H1 (cell line): ENCODE measurements around the gene MSANTD3. TPM values are rescaled to one million over a fixed set of nuclear protein-coding genes. Genes with fewer than 3 reads are reported as not detected.

Experiments used
- CTCF ChIA-PET: fragments of 300-600 bp; sonication (Branson Sonifier 250); formaldehyde crosslinking; loops from one replicate; lab custom pipeline; 2021; ENCODE audit not compliant: partially characterized antibody; lab: Charles Lee
- POLR2A ChIA-PET: fragments of 300-600 bp; sonication (Branson Sonifier 250); formaldehyde crosslinking; loops from one replicate; lab custom pipeline; 2021; ENCODE audit warnings: inconsistent platforms; ENCODE audit not compliant: partially characterized antibody; lab: Charles Lee
- DNase-seq, 2 experiments: peaks; one replicate each; pipeline versions ENCODE4 v3.0.0 to v3.0.0-alpha.2; 2010 to 2022; ENCODE audit warnings: low spot score in 2 of 2, low read depth in 1 of 2, mixed read lengths in 1 of 2
- FAIRE-seq: peaks from 2 replicates; lab custom pipeline; 2011; peaks lifted over from hg19 to GRCh38; lab: Jason Lieb, UNC
- H2AFZ ChIP-seq: 2 replicates; pipeline ENCODE4 v1.8.1; 2012; ENCODE audit warnings: low read length, inconsistent platforms
- H2AK5ac ChIP-seq: 2 replicates; pipeline ENCODE4 v1.6.1; 2013; ENCODE audit warnings: low read depth, low read length
- H2BK120ac ChIP-seq: replicated peaks from 2 replicates; pipeline ENCODE3; 2013; ENCODE audit warnings: low read depth, low read length, inconsistent platforms
- H2BK12ac ChIP-seq: 2 replicates; pipeline ENCODE4 v1.6.1; 2013; ENCODE audit warnings: low read depth, low read length
- H2BK15ac ChIP-seq: 2 replicates; pipeline ENCODE4 v1.6.1; 2013; ENCODE audit warnings: low read length
- H2BK20ac ChIP-seq: 2 replicates; pipeline ENCODE4 v1.6.1; 2013; ENCODE audit warnings: low read length
- H2BK5ac ChIP-seq: 2 replicates; pipeline ENCODE4 v1.6.1; 2013; ENCODE audit warnings: low read depth, low read length
- H3K14ac ChIP-seq: 2 replicates; pipeline ENCODE4 v1.6.1; 2013; ENCODE audit warnings: inconsistent platforms; ENCODE audit not compliant: insufficient read length
- H3K18ac ChIP-seq: 2 replicates; pipeline ENCODE4 v1.6.1; 2013; ENCODE audit warnings: low read length; ENCODE audit errors: extremely low read depth
- H3K23ac ChIP-seq: 2 replicates; pipeline ENCODE4 v1.6.1; 2013; ENCODE audit warnings: inconsistent platforms; ENCODE audit not compliant: insufficient read length
- H3K23me2 ChIP-seq: 2 replicates; pipeline ENCODE4 v1.6.1; 2013; ENCODE audit warnings: low read depth, low read length
- H3K27ac ChIP-seq: 2 replicates; pipeline ENCODE4 v1.6.1; 2011; ENCODE audit warnings: low read depth, low read length, inconsistent platforms
- H3K27me3 ChIP-seq, 4 experiments: replicated peaks in 1 of 4; 1 replicate in 1 of 4; 2 replicates in 3 of 4; pipeline versions ENCODE4 v1.6.1 to v1.8.1; 2011 to 2013; ENCODE audit warnings: low read length in 3 of 4, mild to moderate bottlenecking in 3 of 4, inconsistent platforms in 2 of 4, mixed read lengths in 2 of 4, moderate library complexity in 1 of 4; ENCODE audit not compliant: control insufficient read depth in 3 of 4, insufficient read depth in 3 of 4; ENCODE audit errors: extremely low read depth in 1 of 4
- H3K36me3 ChIP-seq, 4 experiments: 2 replicates each; pipeline versions ENCODE4 v1.6.1 to v1.8.1; 2011 to 2013; ENCODE audit warnings: mild to moderate bottlenecking in 4 of 4, low read length in 3 of 4, moderate library complexity in 2 of 4, control low read depth in 1 of 4, inconsistent platforms in 1 of 4; ENCODE audit not compliant: insufficient read depth in 4 of 4, control insufficient read depth in 2 of 4
- H3K4ac ChIP-seq: replicated peaks from 2 replicates; pipeline ENCODE3; 2013; ENCODE audit warnings: low read length, low read depth, mixed read lengths, inconsistent platforms; ENCODE audit not compliant: insufficient read length
- H3K4me1 ChIP-seq, 4 experiments: replicated peaks in 1 of 4; 1 replicate in 1 of 4; 2 replicates in 3 of 4; pipeline versions ENCODE4 v1.6.1 to v1.8.1; 2011 to 2013; ENCODE audit warnings: low read length in 3 of 4, inconsistent platforms in 2 of 4, mixed read lengths in 1 of 4; ENCODE audit not compliant: insufficient read depth in 4 of 4, control insufficient read depth in 3 of 4
- H3K4me2 ChIP-seq, 2 experiments: 2 replicates each; pipeline versions ENCODE4 v1.6.1 to v1.8.1; 2011 to 2013; ENCODE audit warnings: low read depth in 2 of 2, low read length in 2 of 2, control low read depth in 1 of 2, inconsistent platforms in 1 of 2, mild to moderate bottlenecking in 1 of 2; ENCODE audit not compliant: insufficient read depth in 1 of 2
- H3K4me3 ChIP-seq, 4 experiments: fragments of 200-600, 300-600 bp in 1 of 4; sonication (generic), shearing (Covaris generic), sonication (Bioruptor Twin) in 1 of 4; 2 replicates each; pipeline versions ENCODE4 v1.5.1 to v1.8.1; 2011 to 2016; ENCODE audit warnings: low read length in 4 of 4, low read depth in 3 of 4, control low read depth in 2 of 4, inconsistent platforms in 2 of 4, mild to moderate bottlenecking in 2 of 4, mixed read lengths in 1 of 4, moderate library complexity in 1 of 4; ENCODE audit not compliant: insufficient read depth in 2 of 4; ENCODE audit errors: extremely low read depth in 1 of 4
- H3K56ac ChIP-seq: replicated peaks from 2 replicates; pipeline ENCODE3; 2013; ENCODE audit warnings: low read depth, mild to moderate bottlenecking, mixed read lengths, low read length, inconsistent platforms; ENCODE audit not compliant: insufficient read length
- H3K79me1 ChIP-seq: 2 replicates; pipeline ENCODE4 v1.6.1; 2013; ENCODE audit warnings: low read depth, low read length, control low read depth
- H3K79me2 ChIP-seq, 2 experiments: 2 replicates each; pipeline versions ENCODE4 v1.6.1 to v1.8.1; 2012 to 2013; ENCODE audit warnings: low read length in 2 of 2, mild to moderate bottlenecking in 2 of 2, inconsistent platforms in 1 of 2; ENCODE audit not compliant: insufficient read depth in 2 of 2, control insufficient read depth in 1 of 2
- H3K9ac ChIP-seq, 4 experiments: replicated peaks in 1 of 4; 1 replicate in 1 of 4; 2 replicates in 3 of 4; pipeline versions ENCODE4 v1.6.1 to v1.8.1; 2011 to 2013; ENCODE audit warnings: low read depth in 3 of 4, low read length in 3 of 4, control low read depth in 2 of 4, mild to moderate bottlenecking in 2 of 4, moderate library complexity in 2 of 4, inconsistent platforms in 1 of 4; ENCODE audit errors: extremely low read depth in 1 of 4
- H3K9me3 ChIP-seq, 2 experiments: 2 replicates each; pipeline versions ENCODE4 v1.6.1 to v1.8.1; 2012 to 2013; ENCODE audit warnings: mild to moderate bottlenecking in 2 of 2, moderate library complexity in 2 of 2, control low read depth in 1 of 2, inconsistent platforms in 1 of 2, low read depth in 1 of 2, low read length in 1 of 2, mixed read lengths in 1 of 2; ENCODE audit not compliant: insufficient read depth in 2 of 2
- H4K20me1 ChIP-seq, 2 experiments: replicated peaks in 1 of 2; 2 replicates each; pipeline versions ENCODE3 to v1.8.1; 2011 to 2013; ENCODE audit warnings: inconsistent platforms in 2 of 2, low read length in 2 of 2, mild to moderate bottlenecking in 1 of 2; ENCODE audit not compliant: insufficient read depth in 2 of 2, control insufficient read depth in 1 of 2
- H4K5ac ChIP-seq: 2 replicates; pipeline ENCODE4 v1.6.1; 2013; ENCODE audit warnings: low read length, low read depth, mixed read lengths, inconsistent platforms; ENCODE audit not compliant: insufficient read length
- H4K8ac ChIP-seq: 2 replicates; pipeline ENCODE4 v1.8.0; 2013; ENCODE audit warnings: mild to moderate bottlenecking, moderate library complexity, low read length, inconsistent platforms; ENCODE audit not compliant: insufficient read depth; ENCODE audit errors: extremely low read depth
- H4K91ac ChIP-seq: replicated peaks from 2 replicates; pipeline ENCODE3; 2013; ENCODE audit warnings: low read length, mixed read lengths, inconsistent platforms; ENCODE audit not compliant: insufficient read length
- ASH2L ChIP-seq: fragments of 200-600, 300-600 bp; sonication (generic); IDR thresholded peaks from one replicate; pipeline ENCODE4 v1.7.1; 2017; ENCODE audit warnings: low read length
- YY1 ChIP-seq: IDR thresholded peaks from 2 replicates; pipeline ENCODE4 v1.6.1; 2011; ENCODE audit warnings: low read depth, mild to moderate bottlenecking, low read length
- WGBS, 2 experiments: shearing (Covaris generic) in 1 of 2; methylation state at CpG; one replicate each; pipeline versions ENCODE4 v1.1.6 to v1.1.7; 2013 to 2015; ENCODE audit warnings: low lambda C conversion rate in 2 of 2, mixed read lengths in 2 of 2, inconsistent platforms in 1 of 2, low coverage in 1 of 2, missing lambda C conversion rate in 1 of 2; ENCODE audit not compliant: insufficient replicate concordance in 2 of 2, insufficient coverage in 1 of 2, insufficient read length in 1 of 2; ENCODE audit errors: extremely low coverage in 1 of 2, missing lambda C conversion rate in 1 of 2; 5-methylcytosine and 5-hydroxymethylcytosine counted together
- polyA plus RNA-seq, 7 experiments: library from polyadenylated mRNA; depleted of rRNA in 3 of 7; stranded (reverse) in 5 of 7; unstranded in 2 of 7; fragments of >200 nt in 5 of 7; fragments of 200-250 nt in 2 of 7; gene quantifications; 1 replicate in 5 of 7; 2 replicates in 1 of 7; 4 replicates in 1 of 7; pipeline versions ENCODE4 v1.2.1 to v1.2.3, GENCODE V29; 2011 to 2013; ENCODE audit warnings: missing spikeins in 2 of 7, mixed read lengths in 2 of 7
- total RNA-seq: library from RNA; stranded (reverse); fragmentation: NEBNext Ultra II Directional; extraction: Animal tissue kit (Norgen Biotek cat#: 25700); gene quantifications from 2 replicates; pipeline ENCODE4 v1.2.1, GENCODE V29; 2021

The MSANTD3 gene
- total and polyA plus RNA-seq, 2 of the 8 experiments (the other 6 are each of a cell fraction or from before 2014, with no cell fraction given), result 12.0 to 41.3 TPM

DNA sequence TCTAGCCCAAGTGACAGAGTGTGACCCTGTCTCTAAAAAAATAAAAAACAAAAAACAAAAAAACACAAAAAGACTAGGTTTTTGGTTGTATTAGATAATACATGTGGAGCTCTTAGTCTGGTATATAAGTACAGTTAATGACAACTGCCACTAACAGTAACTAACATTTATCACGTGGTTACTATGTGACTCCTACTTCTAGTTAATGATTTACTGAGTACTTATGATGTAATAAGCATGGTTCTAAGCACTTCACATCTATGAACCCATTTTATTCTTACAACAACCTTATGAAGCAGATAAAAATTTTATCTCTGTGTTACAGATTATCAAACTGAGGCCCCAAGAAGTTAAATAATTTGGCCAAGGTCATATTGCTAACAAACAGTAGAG lies 39.9 kb downstream of the MSANTD3 start:
- Histone ChIP-seq H2BK120ac (no peak overlapping the region), H2AFZ (no peak overlapping the region), H2AK5ac (no peak overlapping the region), H3K4me2 (no peak overlapping the region), H2BK5ac (no peak overlapping the region), H3K27ac (no peak overlapping the region), H3K4ac (no peak overlapping the region), H3K9ac (no peak overlapping the region), H3K14ac (no peak overlapping the region), H4K20me1 (no peaks in the 10 kb centered on the region), H3K36me3 (no peaks in the 10 kb centered on the region), H2BK15ac (no peak overlapping the region), H3K4me1 (peaks cover 0 to 6% (median 2%) of the 10 kb centered on the region in 4 experiments; a peak in 3 of 7 replicates), H3K18ac (no peak overlapping the region), H3K79me2 (no peaks in the 10 kb centered on the region), H3K23ac (no peak overlapping the region), H2BK20ac (no peak overlapping the region), H3K56ac (no peak overlapping the region), H4K5ac (no peak overlapping the region), H3K9me3 (no peaks in the 10 kb centered on the region), H3K23me2 (no peaks in the 10 kb centered on the region), H2BK12ac (no peak overlapping the region), H4K91ac (no peak overlapping the region), H3K4me3 (no peak overlapping the region), H3K79me1 (no peaks in the 10 kb centered on the region), H3K27me3 (no peaks in the 10 kb centered on the region), H4K8ac (no peak overlapping the region)
- TF ChIP-seq ASH2L (no peak), YY1 (no peak)
- WGBS, 2 experiments, result 93% methylated on average over 1 of the region's 1 CpG; no CpG with 5 or more reads in 1 of the 2 experiments
- no peak for DNase-seq
- no peak for FAIRE-seq
- ChIA-PET POLR2A (interaction anchor here (0.6 to 2.0 kb wide), 4 partner anchors 15 to 114 kb away, joined by 3 to 6 read pairs (median 5); partner anchors contain the start of genes MSANTD3 and TEX10), CTCF (interaction anchor here (0.6 to 3.0 kb wide), 6 partner anchors 21 to 769 kb away, joined by 3 to 13 read pairs (median 4); no protein-coding TSS in a partner anchor)
